Measurements from ENCODE around the gene SNX17. TPM values are rescaled to one million over a fixed set of nuclear protein-coding genes. Genes with fewer than 3 reads are reported as not detected.

The SNX17 gene
- total RNA-seq, 1 donor from 2014 or later = 124 TPM

DNA sequence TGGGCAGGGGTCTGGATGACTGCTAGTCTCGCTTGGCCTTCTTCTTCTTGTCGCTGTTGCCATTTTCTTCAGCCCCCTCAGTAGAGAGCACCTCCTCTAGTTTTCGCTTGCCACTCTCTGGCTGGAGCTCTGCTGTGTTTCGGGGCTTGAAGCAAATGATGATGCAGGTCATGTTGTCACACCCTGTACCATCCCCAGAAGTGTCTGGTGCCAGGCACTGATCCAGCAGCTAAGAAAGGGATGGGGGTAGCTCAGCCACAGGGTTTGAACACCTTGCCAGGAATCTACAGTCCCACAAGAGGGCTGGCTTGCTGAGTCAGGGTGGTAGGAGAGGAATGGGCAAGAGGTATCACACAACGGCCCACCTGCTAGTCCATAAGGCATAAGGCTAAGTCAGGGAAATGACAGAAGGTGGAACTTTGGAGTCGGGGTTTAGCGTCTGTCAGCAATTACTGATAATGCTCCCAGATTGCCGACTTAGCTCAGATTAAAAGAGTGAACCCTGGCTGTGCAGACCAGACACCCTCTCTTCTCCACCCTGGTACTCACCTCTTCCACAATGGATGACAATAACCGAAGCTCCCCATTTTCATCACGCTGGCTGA lies 11.3 kb downstream of the SNX17 start:
- peak overlapping the region; percentile 96 for H3K27ac Mint-ChIP-seq (ENCODE audit: unreplicated experiment)
- H3K4me1 Mint-ChIP-seq (ENCODE audit: unreplicated experiment) = peaks cover 21% of the 10 kb centered on the region
- peaks cover 13% of the 10 kb centered on the region for H3K36me3 Mint-ChIP-seq (ENCODE audit: unreplicated experiment)
- H3K27me3 Mint-ChIP-seq (ENCODE audit: unreplicated experiment) = no peaks in the 10 kb centered on the region
- TF ChIP-seq, protein P1, sequence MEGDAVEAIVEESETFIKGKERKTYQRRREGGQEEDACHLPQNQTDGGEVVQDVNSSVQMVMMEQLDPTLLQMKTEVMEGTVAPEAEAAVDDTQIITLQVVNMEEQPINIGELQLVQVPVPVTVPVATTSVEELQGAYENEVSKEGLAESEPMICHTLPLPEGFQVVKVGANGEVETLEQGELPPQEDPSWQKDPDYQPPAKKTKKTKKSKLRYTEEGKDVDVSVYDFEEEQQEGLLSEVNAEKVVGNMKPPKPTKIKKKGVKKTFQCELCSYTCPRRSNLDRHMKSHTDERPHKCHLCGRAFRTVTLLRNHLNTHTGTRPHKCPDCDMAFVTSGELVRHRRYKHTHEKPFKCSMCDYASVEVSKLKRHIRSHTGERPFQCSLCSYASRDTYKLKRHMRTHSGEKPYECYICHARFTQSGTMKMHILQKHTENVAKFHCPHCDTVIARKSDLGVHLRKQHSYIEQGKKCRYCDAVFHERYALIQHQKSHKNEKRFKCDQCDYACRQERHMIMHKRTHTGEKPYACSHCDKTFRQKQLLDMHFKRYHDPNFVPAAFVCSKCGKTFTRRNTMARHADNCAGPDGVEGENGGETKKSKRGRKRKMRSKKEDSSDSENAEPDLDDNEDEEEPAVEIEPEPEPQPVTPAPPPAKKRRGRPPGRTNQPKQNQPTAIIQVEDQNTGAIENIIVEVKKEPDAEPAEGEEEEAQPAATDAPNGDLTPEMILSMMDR (IDR thresholded peaks at IDR 0.05) = no peak
- H3K9me3 Mint-ChIP-seq (ENCODE audit: unreplicated experiment) = no peaks in the 10 kb centered on the region
- peak overlapping the region; percentile 87 for H3K4me3 Mint-ChIP-seq (ENCODE audit: unreplicated experiment)
- DNase-seq (ENCODE audit: extremely low spot score, unreplicated experiment) = no peak

DNA sequence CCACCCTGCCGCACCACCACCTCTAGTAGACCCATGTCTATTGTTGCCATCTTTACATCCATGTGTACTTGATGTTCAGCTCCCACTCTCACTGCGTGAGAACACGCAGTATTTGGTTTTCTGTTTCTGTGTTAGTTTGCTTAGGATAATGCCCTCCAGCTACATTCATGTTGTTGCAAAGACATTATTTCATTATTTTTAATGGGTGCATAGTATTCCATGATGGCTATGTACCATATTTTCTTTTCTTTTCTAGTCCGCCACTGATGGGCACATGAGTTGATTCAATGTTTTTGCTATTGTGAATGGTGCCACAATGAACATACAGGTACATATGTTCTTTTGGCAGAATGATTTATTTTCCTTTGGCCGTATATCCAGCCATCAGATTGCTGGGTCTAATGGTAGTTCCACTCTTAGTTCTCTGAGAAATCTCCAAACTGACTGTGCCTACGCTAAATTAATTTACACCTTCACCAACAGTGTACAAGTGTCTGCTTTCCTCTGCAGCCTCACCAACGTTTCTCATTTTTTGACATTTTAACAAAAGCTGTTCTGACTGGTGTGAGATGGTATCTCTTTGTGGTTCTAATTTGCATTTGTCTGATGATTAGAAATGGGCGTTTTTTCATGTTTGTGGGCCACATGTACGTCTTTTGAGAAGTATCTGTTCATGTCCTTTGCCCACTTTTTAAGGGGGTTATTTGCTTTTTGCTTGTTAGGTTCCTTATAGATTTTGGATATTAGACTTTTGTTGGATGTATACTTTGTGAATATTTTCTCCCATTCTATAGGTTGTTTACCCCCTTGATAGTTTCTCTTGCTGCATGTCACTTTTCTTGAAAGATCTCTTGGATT lies 20.6 kb downstream of the SNX17 start:
- no peaks in the 10 kb centered on the region for H3K9me3 Mint-ChIP-seq (ENCODE audit: unreplicated experiment)
- H3K4me3 Mint-ChIP-seq (ENCODE audit: unreplicated experiment) = no peak overlapping the region
- H3K36me3 Mint-ChIP-seq (ENCODE audit: unreplicated experiment) = peaks cover 10% of the 10 kb centered on the region
- DNase-seq (ENCODE audit: extremely low spot score, unreplicated experiment) = no peak
- TF ChIP-seq, protein P1 (IDR thresholded peaks at IDR 0.05) = no peak
- no peaks in the 10 kb centered on the region for H3K27me3 Mint-ChIP-seq (ENCODE audit: unreplicated experiment)
- no peaks in the 10 kb centered on the region for H3K4me1 Mint-ChIP-seq (ENCODE audit: unreplicated experiment)
- H3K27ac Mint-ChIP-seq (ENCODE audit: unreplicated experiment) = no peak overlapping the region

DNA sequence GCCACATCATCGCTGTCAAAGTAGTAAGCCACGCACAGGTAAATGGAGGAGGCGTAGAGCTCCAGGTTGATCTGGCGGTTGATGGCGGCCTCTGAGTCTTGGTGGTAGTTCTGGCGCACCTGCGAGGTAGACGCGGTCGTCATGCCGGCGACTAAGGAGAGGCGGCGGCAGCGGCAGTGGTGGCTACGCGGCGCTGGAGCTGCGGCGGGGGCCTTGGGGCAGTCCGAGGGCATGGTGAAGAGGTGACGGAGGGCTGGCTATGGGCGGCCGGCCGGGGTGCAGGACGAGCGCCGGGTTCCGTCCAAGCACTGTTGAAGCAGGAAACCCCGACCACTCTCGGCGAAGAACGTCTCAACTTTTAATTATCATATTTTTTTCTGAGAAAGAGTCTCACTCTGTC lies 22.8 kb downstream of the SNX17 start:
- no peaks in the 10 kb centered on the region for H3K9me3 Mint-ChIP-seq (ENCODE audit: unreplicated experiment)

DNA sequence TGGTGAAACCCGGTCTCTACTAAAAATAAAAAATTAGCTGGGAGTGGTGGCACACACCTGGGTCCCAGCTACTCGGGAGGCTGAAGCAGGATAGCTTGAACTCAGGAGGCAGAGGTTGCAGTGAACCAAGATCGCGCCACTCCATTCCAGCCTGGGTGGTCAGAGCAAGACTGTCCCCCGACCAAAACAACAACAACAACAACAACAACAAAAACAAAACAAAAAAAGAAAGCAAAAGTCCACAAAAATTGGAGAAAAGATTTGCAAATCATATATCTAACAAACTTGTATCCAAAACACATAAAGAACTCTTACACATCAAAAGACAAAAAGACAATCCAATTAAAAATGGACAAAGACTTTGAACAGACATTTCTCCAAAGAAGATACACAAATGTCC lies 28.5 kb downstream of the SNX17 start:
- Mint-ChIP-seq H3K9me3 (ENCODE audit: unreplicated experiment) (no peaks in the 10 kb centered on the region), H3K36me3 (ENCODE audit: unreplicated experiment) (peaks cover 2% of the 10 kb centered on the region), H3K4me3 (ENCODE audit: unreplicated experiment) (no peak overlapping the region), H3K4me1 (ENCODE audit: unreplicated experiment) (peaks cover 16% of the 10 kb centered on the region), H3K27me3 (ENCODE audit: unreplicated experiment) (no peaks in the 10 kb centered on the region), H3K27ac (ENCODE audit: unreplicated experiment) (no peak overlapping the region)
- TF ChIP-seq, protein P1 (IDR thresholded peaks at IDR 0.05) = no peak
- DNase-seq (ENCODE audit: extremely low spot score, unreplicated experiment) = no peak

More for the DNA sequence above, 22.8 kb downstream of the SNX17 start:
- Mint-ChIP-seq H3K4me1 (ENCODE audit: unreplicated experiment) (no peaks in the 10 kb centered on the region), H3K36me3 (ENCODE audit: unreplicated experiment) (peaks cover 6% of the 10 kb centered on the region), H3K4me3 (ENCODE audit: unreplicated experiment) (no peak overlapping the region), H3K27me3 (ENCODE audit: unreplicated experiment) (no peaks in the 10 kb centered on the region), H3K27ac (ENCODE audit: unreplicated experiment) (no peak overlapping the region)
- no peak for DNase-seq (ENCODE audit: extremely low spot score, unreplicated experiment)
- TF ChIP-seq, protein P1 (IDR thresholded peaks at IDR 0.05) = no peak

All from osteocyte (in vitro differentiated cells).